ENCODE results near the gene LOXL3.

The LOXL3 gene

DNA sequence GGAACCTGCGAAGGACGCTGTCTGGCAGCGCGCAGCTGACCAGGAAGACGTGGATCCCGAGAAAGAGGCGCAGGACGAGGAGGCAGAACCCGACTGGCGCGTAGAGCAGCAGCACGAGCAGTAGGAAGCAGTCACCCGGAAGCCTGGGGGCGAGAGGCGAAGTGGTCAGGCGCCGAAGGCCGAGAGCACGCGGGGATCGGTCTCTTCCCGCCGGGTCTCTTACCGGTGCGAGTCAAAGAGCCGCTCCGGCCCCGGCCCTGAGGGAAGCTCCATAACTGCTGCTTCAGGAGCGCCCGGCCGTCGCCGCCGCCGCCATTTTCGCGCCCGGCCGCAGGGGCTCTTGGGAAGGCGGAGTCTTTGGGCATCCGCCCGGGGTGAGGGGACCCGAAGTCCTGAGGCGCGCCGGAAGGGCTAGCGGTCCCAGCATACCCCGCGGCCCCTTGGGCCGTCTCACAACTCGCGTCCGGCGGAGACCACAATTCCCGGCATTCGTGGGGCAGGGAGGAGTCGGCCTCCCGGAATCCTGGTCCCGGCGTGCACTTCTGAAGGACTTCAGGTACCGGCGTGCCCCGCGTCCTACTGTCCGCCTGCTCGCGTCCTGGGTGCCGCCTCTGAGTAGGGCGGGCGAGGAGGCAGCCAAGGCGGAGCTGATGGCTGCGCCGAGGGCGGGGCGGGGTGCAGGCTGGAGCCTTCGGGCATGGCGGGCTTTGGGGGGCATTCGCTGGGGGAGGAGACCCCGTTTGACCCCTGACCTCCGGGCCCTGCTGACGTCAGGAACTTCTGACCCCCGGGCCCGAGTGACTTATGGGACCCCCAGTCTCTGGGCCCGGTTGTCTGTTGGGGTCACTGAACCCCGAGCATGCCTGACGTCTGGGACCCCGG is 24.1 kb downstream of the LOXL3 start, which contains the start of the genes AUP1 and HTRA2:
TSS of gene AUP1 (minus strand) at position 350 of the 882 bp plus-strand sequence. CDS start at position 273, 77 bp downstream.
TSS of gene HTRA2 (plus strand) at position 577 of the 882 bp plus-strand sequence. CDS start at position 651, 74 bp downstream.
- peak; percentile 65 to 77 for DNase-seq (ENCODE audit: low read depth in 1 of 2, low spot score in 1 of 2)

- no peak for DNase-seq (ENCODE audit: low read depth in 1 of 2, low spot score in 1 of 2)
These were observed 25.0 kb downstream of the LOXL3 start for GRCh38 chr2:74528600-74529356.

- DNase-seq (ENCODE audit: low read depth in 1 of 2, low spot score in 1 of 2) = no peak
These were observed 26.0 kb downstream of the LOXL3 start for GRCh38 chr2:74527741-74528140.

DNA sequence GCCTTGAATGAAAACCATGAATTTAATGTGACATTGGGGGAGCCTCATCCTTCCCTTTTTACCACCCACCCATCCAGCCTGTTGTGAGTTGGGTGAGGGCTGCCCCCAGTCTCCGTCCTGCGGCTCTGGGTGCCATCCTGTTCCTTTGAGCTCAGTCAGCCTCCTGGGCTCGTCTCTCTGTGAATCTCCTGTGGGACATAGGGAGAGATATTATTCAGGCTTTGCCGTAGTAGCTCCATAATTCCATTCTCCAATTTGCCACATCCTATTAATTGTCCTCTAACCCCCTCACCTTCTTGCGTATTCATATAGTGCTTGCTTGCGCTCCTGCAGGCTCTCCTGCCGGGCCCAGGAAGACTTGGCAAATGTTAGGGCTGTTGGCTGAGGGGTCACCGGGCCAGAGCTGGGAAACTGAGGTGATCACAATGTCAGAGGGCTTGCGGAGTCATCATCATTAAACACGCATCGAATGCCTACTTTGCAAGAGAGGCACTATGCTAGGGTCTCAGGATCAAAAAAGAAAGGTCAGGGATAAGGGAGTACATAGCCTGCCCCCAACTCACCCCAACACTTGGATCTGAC is 27.0 kb downstream of the LOXL3 start:
- no peak for DNase-seq (ENCODE audit: low read depth in 1 of 2, low spot score in 1 of 2)

- no peak for DNase-seq (ENCODE audit: low read depth in 1 of 2, low spot score in 1 of 2)
These were observed 27.8 kb downstream of the LOXL3 start, which contains the start of gene DQX1 for GRCh38 chr2:74525717-74526648. TSS of gene DQX1 (minus strand) at chr2:74526231. CDS start at chr2:74525729, 502 bp downstream.

DNA sequence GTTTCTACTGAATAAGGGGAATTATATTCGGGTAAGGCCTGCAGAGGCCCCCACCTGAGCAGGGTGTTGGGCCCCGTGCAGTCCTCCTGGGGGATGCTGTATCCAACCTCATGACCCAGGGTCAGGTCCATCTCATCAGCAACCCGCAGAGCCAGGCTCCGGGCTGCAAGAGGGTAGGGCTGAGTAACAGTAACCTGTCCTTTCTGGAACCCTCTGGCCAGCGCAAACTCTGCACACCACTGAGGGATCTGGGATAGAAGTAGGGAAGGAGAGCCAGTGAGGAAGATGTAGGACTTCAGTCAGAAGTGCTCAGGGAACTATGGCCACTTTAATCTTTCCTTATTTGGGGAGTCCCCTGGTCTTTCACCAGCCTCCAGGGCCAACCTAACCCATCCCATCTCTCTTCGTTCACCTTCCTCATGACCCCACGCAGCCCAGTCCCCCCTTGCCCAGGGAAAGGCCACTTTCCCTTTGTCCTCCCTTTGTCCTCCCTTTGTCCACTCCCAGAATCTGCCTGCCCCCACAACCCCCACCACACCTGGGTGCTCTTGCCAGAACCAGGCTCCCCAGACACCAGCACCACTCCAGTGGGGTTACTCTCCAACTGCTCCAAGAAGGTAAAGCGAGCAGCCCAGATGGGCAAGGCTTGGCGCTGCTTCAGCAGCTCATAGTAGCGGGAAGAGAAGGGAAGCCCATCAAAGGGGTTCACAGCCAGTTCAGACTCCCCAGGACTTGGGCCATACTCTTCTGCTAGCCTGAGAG is 28.6 kb downstream of the LOXL3 start:
- DNase-seq (ENCODE audit: low read depth in 1 of 2, low spot score in 1 of 2) = no peak

DNA sequence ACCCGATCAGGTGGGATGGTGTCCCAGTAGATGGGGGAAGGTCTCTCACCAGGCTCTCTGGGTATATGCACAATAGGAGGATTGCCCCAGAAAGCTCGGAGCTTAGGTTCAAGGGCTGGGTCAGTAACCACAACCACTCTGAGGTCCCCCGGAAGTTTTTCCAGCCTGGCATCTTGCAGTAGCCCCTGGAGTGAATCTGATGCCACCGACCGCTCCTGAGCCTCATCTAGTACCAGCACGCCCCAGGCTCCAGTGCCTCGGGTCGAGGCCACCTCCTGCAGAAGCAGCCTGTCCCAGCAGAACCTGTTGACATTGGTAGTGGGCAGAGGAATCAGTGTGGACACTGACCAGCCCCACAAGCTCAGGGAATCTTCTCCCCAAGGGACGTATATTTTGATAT is 29.7 kb downstream of the LOXL3 start:
- DNase-seq (ENCODE audit: low read depth in 1 of 2, low spot score in 1 of 2) = no peak

- no peak for DNase-seq (ENCODE audit: low read depth in 1 of 2, low spot score in 1 of 2)
These were observed 31.2 kb downstream of the LOXL3 start for GRCh38 chr2:74522516-74522915.

DNA sequence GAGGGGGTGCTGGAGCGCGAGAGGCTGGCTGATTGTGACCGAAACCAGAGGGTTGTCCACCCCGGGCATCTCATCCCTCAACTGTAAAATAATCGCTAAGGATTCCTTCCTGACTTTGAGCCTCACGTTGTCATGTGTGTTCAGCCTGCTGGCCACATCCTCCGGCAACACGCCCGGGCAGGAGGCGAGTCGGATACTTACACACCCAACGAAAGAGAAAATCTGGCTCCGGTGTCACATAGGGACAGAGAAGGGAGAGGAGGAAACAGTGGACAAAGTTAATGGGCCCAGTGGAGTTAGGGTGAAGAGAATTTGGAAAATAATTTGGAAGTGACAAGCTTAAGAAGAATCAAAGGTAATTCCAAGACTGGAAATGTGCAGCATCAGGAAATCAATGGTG is 37.1 kb downstream of the LOXL3 start:
- DNase-seq (ENCODE audit: low read depth in 1 of 2, low spot score in 1 of 2) = no peak

GRCh38 chr2:74515981-74516633 is 37.6 kb downstream of the LOXL3 start:
- peak in 1 of 2 donors; percentile 61 for DNase-seq (ENCODE audit: low read depth in 1 of 2, low spot score in 1 of 2)

DNA sequence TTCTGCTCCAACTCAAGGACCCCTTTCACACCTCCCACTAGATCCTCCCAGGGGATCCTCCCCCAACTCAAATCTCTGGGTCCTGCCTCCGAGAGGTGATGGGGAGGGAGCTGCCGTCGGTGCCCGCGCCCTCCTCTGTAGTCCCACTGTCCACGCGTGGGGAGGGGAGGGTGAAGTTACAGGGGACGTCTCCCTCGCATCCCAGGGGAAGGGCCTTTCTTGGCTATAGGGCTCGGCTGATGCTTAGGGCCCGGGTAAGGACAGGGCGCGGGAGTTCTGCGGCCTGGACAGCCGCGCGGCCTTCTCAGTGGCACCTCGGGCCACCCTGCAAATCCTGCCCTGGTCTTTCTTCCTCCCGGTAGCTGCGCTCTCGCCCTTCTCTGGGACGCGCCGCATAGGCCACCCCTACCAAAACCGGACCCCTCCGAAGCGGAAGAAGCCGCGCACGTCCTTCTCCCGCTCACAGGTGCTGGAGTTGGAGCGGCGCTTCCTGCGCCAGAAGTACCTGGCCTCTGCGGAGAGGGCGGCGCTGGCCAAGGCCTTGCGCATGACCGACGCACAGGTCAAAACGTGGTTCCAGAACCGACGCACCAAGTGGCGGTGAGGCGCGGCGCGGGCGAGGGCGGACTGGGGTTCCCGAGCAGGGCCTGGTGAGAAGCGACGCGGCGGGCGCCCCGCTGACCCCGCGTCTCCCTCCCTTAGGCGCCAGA is 38.3 kb downstream of the LOXL3 start:
- no peak for DNase-seq (ENCODE audit: low read depth in 1 of 2, low spot score in 1 of 2)

- DNase-seq (ENCODE audit: low read depth in 1 of 2, low spot score in 1 of 2) = no peak
These were observed 39.1 kb downstream of the LOXL3 start, which contains the start of gene TLX2 for GRCh38 chr2:74514368-74515270. TSS of gene TLX2 (plus strand) at chr2:74514450. CDS start at chr2:74514807, 357 bp downstream.

- DNase-seq (ENCODE audit: low read depth in 1 of 2, low spot score in 1 of 2) = no peak
These were observed 40.0 kb downstream of the LOXL3 start for GRCh38 chr2:74513605-74514367.

- DNase-seq (ENCODE audit: low read depth in 1 of 2, low spot score in 1 of 2) = no peak
These were observed 40.8 kb downstream of the LOXL3 start for GRCh38 chr2:74512744-74513604.

GRCh38 chr2:74511104-74511989 is 42.4 kb downstream of the LOXL3 start:
- DNase-seq (ENCODE audit: low read depth in 1 of 2, low spot score in 1 of 2) = no peak
